Left lobe of liver (tissue), 2 donors: Measurements from ENCODE around the gene COG6. TPM values are rescaled to one million over a fixed set of nuclear protein-coding genes. Genes with fewer than 3 reads are reported as not detected.

Experiments
- ATAC-seq: fragments of 200-7000 bp; cut with Tn5 transposase; one replicate; pipeline ENCODE4 v1.9.1; 2020; ENCODE audit warnings: mild to moderate bottlenecking, moderate library complexity
- DNase-seq: peaks from one replicate; pipeline ENCODE4 v3.0.0-alpha.2; 2020; ENCODE audit warnings: low spot score
- total RNA-seq: library from RNA; stranded (reverse); gene quantifications from one replicate; pipeline ENCODE4 v1.2.1, GENCODE V29; 2021
- donor health status: DM: no; HTN: no; CAD: no; lungs with moderate emphysema.
- donor health status: DM: no; HTN: yes; CAD: no.

The COG6 gene
- total RNA-seq, 1 donor from 2014 or later: 12.8 TPM

- no peak for DNase-seq
- no peak for ATAC-seq
Measured at GRCh38 chr13:39675904-39676303, 20.4 kb downstream of the COG6 start.

GRCh38 chr13:39676315-39676876 is 20.9 kb downstream of the COG6 start:
- DNase-seq (no peak), ATAC-seq (peak; percentile 67)

DNA sequence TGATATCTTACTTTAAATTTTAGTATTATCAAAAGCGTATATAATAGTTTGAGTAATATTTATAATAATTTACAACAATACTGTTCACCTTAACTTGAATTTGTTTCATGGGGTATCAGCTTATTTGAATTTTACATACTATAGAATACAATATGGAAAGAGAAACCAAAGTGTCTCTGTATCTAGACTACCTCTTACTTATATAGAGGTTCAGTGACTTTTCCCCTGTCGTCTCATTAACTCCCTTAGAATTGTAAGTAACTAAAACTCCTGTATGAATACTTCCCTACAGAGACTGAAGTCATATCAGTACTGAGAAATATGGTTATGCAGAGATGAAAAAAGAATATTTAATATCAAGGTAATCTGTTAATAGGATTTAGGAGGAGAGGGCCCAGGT is 26.8 kb downstream of the COG6 start:
- DNase-seq: no peak
- ATAC-seq: no peak

DNA sequence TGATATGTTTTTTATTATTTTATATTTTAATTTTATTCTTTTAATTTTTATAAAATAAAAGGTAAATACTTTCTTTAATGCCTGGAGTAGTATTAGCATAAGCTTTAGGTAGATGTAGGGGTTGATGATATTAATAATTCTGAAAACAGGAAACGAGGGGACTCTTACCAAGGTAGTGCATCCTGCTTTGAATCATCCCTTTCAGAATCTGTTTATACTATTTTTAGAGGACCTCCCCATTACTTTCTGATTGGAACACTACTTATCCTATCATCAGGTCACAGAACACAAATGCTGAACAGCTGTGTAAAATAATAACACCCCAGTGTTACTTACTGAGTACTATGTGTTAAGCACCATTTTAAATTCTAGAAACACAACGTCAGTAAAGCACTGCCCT is 27.3 kb downstream of the COG6 start:
- DNase-seq (no peak), ATAC-seq (no peak)

GRCh38 chr13:39684531-39685137 is 29.2 kb downstream of the COG6 start:
- DNase-seq (no peak), ATAC-seq (peak; percentile 75)

DNA sequence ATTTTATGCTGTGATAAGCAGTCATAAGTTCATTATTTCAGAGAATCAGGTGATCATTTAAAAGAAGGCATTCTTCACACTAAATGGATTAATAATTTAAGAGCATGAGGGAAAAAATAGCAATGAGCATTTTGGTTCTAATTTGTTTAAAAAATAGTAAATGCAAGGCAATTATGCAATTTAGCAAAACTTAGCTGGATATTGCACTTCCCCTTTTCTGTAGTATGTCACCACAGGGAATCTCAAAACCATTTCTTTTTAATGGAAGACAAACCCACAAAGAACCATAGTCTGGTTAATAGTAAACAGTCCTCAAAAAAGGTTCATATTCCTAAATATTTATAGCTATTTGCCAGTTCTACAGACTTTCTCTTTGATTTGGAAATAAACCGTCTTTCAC is 30.2 kb downstream of the COG6 start:
- DNase-seq (no peak), ATAC-seq (no peak)

DNA sequence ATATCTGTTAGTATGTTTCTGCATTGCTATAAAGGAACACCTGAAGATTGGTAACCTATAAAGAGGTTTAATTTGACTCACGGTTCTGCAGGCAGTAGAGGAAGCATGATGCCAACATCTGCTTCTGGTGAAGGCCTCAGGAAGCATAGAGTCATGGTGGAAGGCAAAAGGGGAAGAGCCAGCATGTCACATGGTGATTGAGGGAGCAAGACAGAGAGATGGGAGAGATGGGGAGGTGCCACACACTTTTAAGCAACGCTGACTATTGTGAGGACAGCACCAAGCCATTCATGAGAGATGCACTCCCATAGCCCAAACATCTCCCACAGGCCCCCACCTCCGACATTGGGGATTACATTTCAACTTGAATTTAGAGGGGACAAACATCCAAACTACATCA is 32.8 kb downstream of the COG6 start:
- no peak for ATAC-seq

GRCh38 chr13:39688699-39689405 is 33.4 kb downstream of the COG6 start:
- DNase-seq (no peak), ATAC-seq (no peak)

More for the DNA sequence above, 32.8 kb downstream of the COG6 start:
- DNase-seq: no peak

DNA sequence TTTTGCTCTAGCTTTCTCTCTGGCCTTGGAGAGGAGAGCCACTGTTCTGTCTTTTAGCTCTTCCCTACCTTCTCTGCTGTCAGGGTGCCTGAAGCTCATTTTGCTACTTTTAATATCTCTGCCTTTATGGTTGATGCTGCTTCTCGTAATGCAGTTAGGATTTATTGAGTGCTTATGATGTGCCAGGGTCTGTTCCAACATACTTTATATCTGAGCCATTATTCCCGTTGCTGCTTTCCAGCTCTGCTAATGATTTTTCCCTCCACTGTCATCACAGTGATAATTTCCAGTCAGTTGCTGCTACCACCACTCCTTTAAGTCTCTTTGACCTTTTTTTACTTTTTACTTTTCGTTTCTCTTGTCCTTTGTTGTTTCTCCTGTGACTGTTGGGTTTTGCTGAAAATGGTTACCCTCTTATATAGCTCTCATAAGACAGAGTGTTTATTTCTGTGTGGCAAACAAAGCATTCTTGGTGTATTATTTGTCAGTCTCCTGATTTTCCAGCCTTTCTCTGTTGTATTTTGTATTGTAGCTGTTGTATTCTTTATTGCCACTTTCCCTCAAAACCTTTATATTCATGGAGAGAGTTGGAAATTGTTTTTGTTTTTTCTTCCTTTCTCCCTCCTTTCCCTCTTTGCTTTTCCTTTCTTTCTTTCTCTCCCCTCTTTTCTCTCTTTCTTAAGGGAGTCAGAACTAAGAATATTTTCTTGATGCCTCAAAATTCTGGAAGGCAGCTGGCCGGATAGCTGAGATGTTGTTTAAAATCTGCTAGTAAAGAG is 37.4 kb downstream of the COG6 start:
- DNase-seq (no peak), ATAC-seq (no peak)

- DNase-seq (no peak), ATAC-seq (peak; percentile 45)
Measured at GRCh38 chr13:39699274-39699673, 43.8 kb downstream of the COG6 start.

- ATAC-seq: no peak
Measured at GRCh38 chr13:39712626-39713025, 57.2 kb downstream of the COG6 start.

GRCh38 chr13:39729156-39729555 is 73.7 kb downstream of the COG6 start:
- no peak for ATAC-seq
- no peak for DNase-seq

More at GRCh38 chr13:39712626-39713025, 57.2 kb downstream of the COG6 start:
- DNase-seq: no peak

GRCh38 chr13:39734952-39735351 is 79.5 kb downstream of the COG6 start:
- ATAC-seq (no peak), DNase-seq (no peak)

DNA sequence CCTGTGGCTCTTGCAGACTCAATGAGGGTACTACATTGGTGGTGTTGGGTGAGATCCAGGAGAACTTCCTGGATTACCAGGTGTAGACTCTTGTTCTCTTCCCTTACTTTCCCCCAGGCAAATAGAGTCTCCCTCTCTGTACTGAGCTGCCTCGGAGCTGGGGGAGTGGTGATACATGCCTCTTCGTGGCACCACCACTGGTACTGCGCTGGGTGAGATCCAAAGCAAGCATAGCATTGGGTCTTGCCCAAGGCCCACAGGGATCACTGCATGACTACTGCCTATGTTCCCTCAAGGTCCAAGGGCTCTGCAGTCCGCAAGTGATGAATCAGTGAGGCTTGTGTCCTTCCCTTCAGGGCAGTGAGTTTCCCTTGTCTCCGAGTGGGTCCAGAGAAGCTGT is 81.6 kb downstream of the COG6 start:
- ATAC-seq: no peak
- no peak for DNase-seq

DNA sequence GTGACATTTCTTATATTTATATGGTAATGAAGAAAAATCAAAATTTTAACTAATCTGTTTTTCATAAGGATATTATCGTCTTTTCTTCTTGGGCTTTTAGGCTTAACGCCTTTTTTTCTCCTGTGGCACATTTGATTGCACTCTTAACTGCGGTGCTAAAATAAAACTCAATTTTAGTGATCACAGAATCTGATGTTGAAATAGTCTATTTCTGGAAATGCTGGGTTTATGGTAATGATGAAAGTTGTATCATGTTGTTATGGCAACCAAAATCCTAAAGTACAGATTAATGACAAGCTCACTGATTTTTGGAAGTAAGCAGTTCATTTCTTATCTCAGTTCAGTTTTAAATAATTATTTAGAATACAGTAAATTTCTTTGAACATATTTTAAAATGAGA is 85.3 kb downstream of the COG6 start:
- ATAC-seq: no peak
- no peak for DNase-seq

- DNase-seq (no peak), ATAC-seq (no peak)
Measured at GRCh38 chr13:39748961-39749360, 93.5 kb downstream of the COG6 start.

GRCh38 chr13:39749528-39749927 is 94.1 kb downstream of the COG6 start:
- no peak for DNase-seq
- no peak for ATAC-seq

GRCh38 chr13:39751805-39752204 is 96.3 kb downstream of the COG6 start:
- ATAC-seq: peak; percentile 94

GRCh38 chr13:39760521-39760920 is 105.1 kb downstream of the COG6 start:
- DNase-seq (no peak), ATAC-seq (peak; percentile 91)

More at GRCh38 chr13:39751805-39752204, 96.3 kb downstream of the COG6 start:
- DNase-seq: no peak

- peak; percentile 95 for ATAC-seq
- peak; percentile 77 for DNase-seq
Measured at GRCh38 chr13:39765801-39766463, 110.5 kb downstream of the COG6 start.
